Measurements from ENCODE around the gene IRS1. TPM values are rescaled to one million over a fixed set of nuclear protein-coding genes. Genes with fewer than 3 reads are reported as not detected.
A peak's percentile ranks its signal among the peaks of the same experiment; 100 is the strongest.

The IRS1 gene
- polyA plus RNA-seq, 1 donor (not counting 4 experiments of a cell fraction or from before 2014, with no cell fraction given): 11.2 TPM

GRCh38 chr2:226800941-226801784, 1.5 kb upstream of the IRS1 start:
- H3K4me3 ChIP-seq (ENCODE audit: control insufficient read depth in 2 of 3, extremely low read depth in 1 of 3, insufficient read depth in 2 of 3, low read depth in 1 of 3, low read length in 3 of 3): peak overlapping the region in 1 of 3 experiments; percentile 7
- no peaks in the 10 kb centered on the region for H3K27me3 ChIP-seq (ENCODE audit: control insufficient read depth, extremely low read depth, insufficient read depth, low read length)
- TF ChIP-seq EZH2 (IDR thresholded peaks at IDR 0.05; ENCODE audit: low read length) (no peak), CTCF (optimal IDR thresholded peaks at IDR 0.05 in 1 of 3, IDR thresholded peaks at IDR 0.05 in 1 of 3, conservative IDR thresholded peaks at IDR 0.05 in 1 of 3; ENCODE audit: extremely low read depth in 1 of 3, insufficient read depth in 2 of 3, low read length in 3 of 3) (no peak)
- H3K4me2 ChIP-seq (ENCODE audit: control insufficient read depth, extremely low read depth, insufficient read depth, low read depth, low read length): peak overlapping the region; percentile 78
- DNase-seq (ENCODE audit: low read depth, low spot score): no peak
- no peak for FAIRE-seq
- H3K79me2 ChIP-seq (ENCODE audit: control insufficient read depth, insufficient read depth, low read length): peaks cover 32% of the 10 kb centered on the region
- peak overlapping the region; percentile 74 for H3K9ac ChIP-seq (ENCODE audit: control insufficient read depth, extremely low read depth, insufficient read depth, low read length)
- no peaks in the 10 kb centered on the region for H4K20me1 ChIP-seq (ENCODE audit: control insufficient read depth, extremely low read depth, insufficient read depth, low read length)
- no peaks in the 10 kb centered on the region for H3K9me3 ChIP-seq (ENCODE audit: control insufficient read depth, low read depth, low read length)
- peak overlapping the region; percentile 33 for H2AFZ ChIP-seq (ENCODE audit: control insufficient read depth, low read length)
- H3K27ac ChIP-seq (ENCODE audit: control insufficient read depth, insufficient read depth, low read length): peak overlapping the region; percentile 74
- H3K9me1 ChIP-seq (ENCODE audit: control insufficient read depth, extremely low read depth, insufficient read depth, low read length): no peaks in the 10 kb centered on the region
- H3K36me3 ChIP-seq (ENCODE audit: control insufficient read depth in 2 of 2, extremely low read depth in 1 of 2, insufficient read depth in 2 of 2, low read length in 2 of 2): peaks cover 11 to 13% of the 10 kb centered on the region in 2 experiments
- dilution Hi-C loops (cut with MboI; ENCODE audit: extremely low pct_ligation_motif_present, low sequenced_read_pairs): loop anchor here (25.0 kb wide), 1 partner anchor 1139 kb away; no protein-coding TSS in a partner anchor
- peaks cover 25% of the 10 kb centered on the region for H3K4me1 ChIP-seq (ENCODE audit: control insufficient read depth, extremely low read depth, insufficient read depth, low read length)

DNA sequence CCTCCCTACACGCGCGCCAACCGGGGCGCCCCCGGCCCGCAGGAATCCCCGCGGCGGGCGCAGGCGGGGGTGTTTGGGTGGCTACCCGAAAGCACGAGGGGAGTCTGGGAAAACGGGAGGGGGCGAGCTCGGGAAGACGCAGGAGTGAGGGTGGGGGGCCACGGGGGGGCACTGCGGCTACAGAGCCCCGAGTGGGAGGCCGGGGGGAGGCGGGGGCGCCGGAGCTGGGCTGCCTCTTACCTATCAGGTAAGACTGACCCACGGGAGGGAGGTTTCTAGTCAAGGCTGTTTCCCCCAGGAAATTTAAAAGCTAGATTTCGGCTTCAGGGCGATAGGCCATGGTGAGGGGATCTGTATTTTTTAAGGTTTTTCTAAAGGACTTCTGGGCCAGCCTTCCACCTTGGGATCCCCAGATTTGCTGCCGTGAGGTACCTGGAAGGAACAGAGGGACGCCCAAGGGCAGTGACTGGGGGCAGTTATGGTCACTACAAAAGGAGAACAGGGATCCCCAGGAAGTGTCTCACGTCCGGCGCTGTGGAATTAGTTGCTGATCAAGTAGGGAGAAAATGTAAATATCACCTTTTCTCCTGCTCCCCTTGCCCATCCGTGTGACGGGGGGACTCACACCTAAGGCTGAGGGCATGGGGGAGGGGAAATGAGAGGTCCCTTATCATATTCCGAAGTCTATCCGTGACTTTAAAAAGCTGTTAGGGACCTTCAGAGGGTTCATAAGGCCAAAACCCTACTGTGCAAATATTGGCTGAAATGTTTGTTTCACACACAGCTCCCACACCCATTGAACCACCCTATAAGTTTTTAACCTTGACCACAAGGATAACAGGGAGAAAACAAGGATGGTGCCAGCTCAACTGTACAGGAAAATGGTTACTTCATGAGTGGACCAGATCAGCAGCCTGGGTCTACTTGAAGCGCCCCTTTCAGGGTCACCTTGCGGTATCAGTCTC, 638 bp upstream of the IRS1 start:
- H3K4me1 ChIP-seq (ENCODE audit: control insufficient read depth, extremely low read depth, insufficient read depth, low read length): peaks cover 33% of the 10 kb centered on the region
- no peaks in the 10 kb centered on the region for H4K20me1 ChIP-seq (ENCODE audit: control insufficient read depth, extremely low read depth, insufficient read depth, low read length)
- peak overlapping the region; percentile 63 for H2AFZ ChIP-seq (ENCODE audit: control insufficient read depth, low read length)
- DNase-seq (ENCODE audit: low read depth, low spot score) (no peak), FAIRE-seq (no peak)
- H3K9me1 ChIP-seq (ENCODE audit: control insufficient read depth, extremely low read depth, insufficient read depth, low read length): no peaks in the 10 kb centered on the region
- no peaks in the 10 kb centered on the region for H3K27me3 ChIP-seq (ENCODE audit: control insufficient read depth, extremely low read depth, insufficient read depth, low read length)
- H3K36me3 ChIP-seq (ENCODE audit: control insufficient read depth in 2 of 2, extremely low read depth in 1 of 2, insufficient read depth in 2 of 2, low read length in 2 of 2): peaks cover 14 to 15% of the 10 kb centered on the region in 2 experiments
- peak overlapping the region; percentile 74 for H3K27ac ChIP-seq (ENCODE audit: control insufficient read depth, insufficient read depth, low read length)
- dilution Hi-C loops (cut with MboI; ENCODE audit: extremely low pct_ligation_motif_present, low sequenced_read_pairs): loop anchor here (25.0 kb wide), 1 partner anchor 1138 kb away; no protein-coding TSS in a partner anchor
- peak overlapping the region; percentile 39 to 90 (median 61) for H3K4me3 ChIP-seq (ENCODE audit: control insufficient read depth in 2 of 3, extremely low read depth in 1 of 3, insufficient read depth in 2 of 3, low read depth in 1 of 3, low read length in 3 of 3)
- H3K9ac ChIP-seq (ENCODE audit: control insufficient read depth, extremely low read depth, insufficient read depth, low read length): peak overlapping the region; percentile 74
- no peak for TF ChIP-seq EZH2 (IDR thresholded peaks at IDR 0.05; ENCODE audit: low read length)
- no peak for TF ChIP-seq CTCF (optimal IDR thresholded peaks at IDR 0.05 in 1 of 3, IDR thresholded peaks at IDR 0.05 in 1 of 3, conservative IDR thresholded peaks at IDR 0.05 in 1 of 3; ENCODE audit: extremely low read depth in 1 of 3, insufficient read depth in 2 of 3, low read length in 3 of 3)
- no peaks in the 10 kb centered on the region for H3K9me3 ChIP-seq (ENCODE audit: control insufficient read depth, low read depth, low read length)
- peaks cover 41% of the 10 kb centered on the region for H3K79me2 ChIP-seq (ENCODE audit: control insufficient read depth, insufficient read depth, low read length)
- peak overlapping the region; percentile 78 for H3K4me2 ChIP-seq (ENCODE audit: control insufficient read depth, extremely low read depth, insufficient read depth, low read depth, low read length)

Measured in keratinocyte (primary cell).